Activated effector memory CD4-positive, alpha-beta T cell treated with Interleukin-2 at 50 U/mL for 16 hours (primary cell): Measurements from ENCODE around the gene PARD6G.

Experiments
- DNase-seq: peaks from one replicate; pipeline ENCODE4 v3.0.0-alpha.2; 2020

PARD6G gene

DNA sequence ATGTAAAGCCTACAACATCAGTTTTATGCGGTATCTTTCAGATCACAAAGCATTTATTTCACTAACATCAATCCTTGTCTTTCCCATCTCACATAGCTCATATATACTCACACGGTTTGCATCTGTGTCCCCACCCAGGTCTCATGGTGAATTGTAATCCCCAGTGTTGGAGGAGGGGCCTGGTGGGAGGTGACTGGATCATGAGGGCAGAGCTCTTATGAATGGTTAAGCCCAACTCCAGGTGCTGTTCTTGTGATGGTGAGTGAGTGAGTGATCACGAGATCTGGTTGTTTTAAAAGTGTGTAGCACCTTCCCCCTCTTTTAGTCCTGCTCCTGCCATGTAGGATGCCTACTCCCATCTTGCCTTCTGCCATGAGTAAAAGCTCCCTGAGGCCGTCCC, 42.0 kb downstream of the PARD6G start:
- no peak for DNase-seq

DNA sequence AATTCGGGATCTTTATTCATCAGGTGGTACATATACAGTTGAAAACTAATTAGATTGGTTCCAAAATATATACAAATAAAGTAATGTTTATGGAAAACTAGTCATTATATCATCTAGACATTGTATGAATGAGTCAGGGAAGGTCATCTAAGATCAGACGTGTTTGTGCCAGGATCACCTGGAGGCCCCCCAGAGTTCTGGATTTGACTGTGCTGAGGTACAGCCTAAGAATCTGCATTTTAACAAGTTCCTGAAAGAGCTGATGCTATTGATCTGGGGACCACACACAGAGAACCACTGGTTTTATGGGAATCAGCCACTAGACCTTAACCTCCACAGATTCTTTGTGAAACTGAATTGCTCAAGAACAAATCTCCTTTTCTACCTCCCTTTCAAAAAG, 43.2 kb downstream of the PARD6G start:
- DNase-seq, result no peak

DNA sequence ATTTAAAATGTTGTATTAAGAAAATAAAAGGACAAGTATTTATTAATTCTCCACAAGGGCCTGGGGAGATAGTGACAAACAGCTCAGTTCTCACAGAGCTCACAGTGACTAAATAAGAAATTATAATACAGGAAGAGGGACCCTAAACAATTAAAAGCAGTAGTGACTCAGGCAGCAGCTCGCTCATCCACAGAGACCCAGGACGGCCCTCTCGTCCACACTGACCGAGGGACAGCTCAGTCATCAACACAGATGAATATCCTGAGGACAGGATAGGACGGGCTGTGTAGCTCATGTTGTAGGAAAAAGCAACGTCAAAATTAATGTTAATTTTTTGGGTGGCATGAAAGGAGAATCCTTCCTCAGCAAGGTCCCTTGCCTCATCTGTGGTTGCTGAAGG, 44.1 kb downstream of the PARD6G start:
- DNase-seq, result no peak

DNA sequence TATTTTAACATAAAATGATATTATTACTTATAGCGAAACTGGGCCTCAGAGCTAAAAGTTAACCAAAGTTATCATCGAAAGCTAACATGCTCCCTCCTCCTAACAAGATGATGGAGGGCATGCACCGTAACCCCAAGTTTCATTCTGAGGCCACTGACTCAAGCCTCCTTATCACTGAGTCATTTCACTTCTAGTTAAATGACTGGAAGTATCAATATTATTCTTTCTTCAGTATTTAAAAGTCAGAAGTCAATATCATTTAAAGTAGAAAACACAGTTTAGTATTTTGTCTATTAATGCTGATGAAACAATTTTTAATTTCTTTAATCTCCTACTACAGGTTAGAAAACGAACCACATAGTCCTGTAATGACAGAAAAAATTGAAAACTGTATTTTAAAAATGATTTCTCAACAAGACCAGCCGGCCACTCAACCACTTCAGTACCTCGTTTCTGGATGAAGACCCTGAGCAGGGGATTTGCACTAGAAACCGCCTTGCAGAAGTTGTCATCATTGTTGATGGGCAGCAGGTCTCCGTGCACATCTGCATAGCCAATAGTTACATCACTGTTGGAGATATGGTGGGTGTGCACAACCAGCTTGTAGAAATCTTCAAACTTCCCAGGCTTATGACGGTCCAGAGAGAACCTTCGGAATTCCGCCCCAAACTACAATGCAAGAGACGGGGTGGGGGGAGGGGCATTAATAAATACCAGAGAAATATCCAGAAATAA, 44.9 kb downstream of the PARD6G start:
- no peak for DNase-seq

DNA sequence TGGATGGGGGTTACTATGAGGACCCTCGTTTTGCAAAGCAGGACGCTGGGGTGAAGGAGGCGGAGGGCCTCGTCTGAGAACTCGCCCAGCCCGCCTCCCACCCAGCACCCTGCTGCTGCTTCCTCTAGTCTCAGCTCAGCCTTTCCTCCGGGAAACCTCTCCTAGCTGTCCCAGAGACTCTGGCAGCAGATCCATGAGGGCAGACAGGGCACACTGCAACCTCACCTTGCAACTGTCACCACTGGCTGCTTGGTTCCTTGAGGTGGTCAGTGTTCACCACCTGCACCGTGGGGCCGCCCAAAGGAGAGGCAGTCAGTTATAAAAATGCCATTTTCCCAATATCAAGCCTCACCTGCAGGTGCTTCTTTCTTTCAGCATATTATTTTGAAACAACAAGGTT, 45.6 kb downstream of the PARD6G start:
- DNase-seq, result no peak

DNA sequence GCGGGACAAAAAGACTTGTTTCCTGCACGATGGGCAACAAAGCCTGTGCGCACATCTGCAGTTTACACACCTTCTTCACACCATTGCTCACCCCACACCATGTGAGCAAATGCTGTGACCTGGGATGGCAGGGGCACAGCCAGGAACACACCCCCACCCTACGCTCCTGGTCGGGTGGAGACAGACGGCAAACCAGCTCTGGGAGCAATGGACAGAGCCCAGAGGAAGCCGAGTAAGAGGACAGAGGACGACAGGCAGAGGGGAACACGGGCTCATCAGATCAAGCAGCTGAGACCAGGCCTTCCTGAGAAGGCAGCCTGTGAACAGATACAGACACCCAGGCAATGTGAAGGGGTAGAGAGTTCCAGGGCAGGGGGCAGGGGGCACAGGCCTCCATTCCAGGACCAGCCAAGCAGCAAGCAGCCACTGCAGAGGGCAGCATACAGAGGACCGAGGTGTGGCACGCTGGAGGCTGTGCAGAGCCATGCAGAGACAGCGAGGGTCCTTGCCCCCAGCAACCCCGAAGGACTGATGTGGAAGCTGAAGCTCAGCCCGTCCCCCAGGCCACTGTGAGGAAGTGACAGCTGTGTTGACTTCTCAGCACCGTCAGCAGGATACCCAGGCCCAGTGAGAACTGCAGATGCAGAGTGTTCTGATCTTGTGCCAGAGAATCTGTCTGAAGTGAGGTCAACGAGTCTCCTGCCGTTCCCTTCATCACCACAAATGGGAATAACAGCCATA, 46.2 kb downstream of the PARD6G start:
- no peak for DNase-seq

DNA sequence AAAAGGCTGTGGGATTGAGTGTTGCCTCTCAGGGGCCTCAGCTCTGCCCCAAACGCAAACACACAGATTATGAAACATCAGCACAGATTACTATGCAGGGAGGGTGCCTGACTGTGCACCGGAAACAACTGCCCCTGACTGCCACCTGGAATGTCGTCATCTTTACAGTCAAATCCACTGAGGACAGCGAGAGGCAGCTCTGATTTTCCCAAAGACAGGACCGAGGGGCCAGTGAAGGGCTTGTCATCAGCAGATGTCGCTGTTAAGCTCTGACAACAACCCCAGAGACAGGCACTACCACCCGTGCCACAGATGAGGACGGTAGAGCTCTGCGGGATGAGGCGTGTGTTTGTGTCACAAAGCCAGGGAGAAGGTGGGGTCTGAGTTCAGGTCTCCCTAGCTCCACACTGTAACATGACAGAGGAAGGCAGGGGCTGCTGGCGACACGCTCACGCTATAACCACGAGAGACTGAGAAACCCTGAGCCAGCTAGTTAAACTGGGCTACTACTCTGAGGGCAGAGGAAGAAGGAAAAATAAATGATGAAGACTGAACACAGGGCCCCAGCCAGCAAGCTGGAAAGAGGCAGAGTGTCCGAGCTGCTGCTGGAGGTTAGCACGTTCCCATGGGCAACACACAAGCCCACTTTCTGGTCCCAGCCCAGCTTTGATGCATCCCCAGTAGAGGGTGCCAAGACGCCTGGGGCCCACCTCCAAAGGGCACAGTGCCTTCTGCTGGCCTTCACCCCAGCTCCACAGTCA, 47.0 kb downstream of the PARD6G start:
- DNase-seq, result no peak

DNA sequence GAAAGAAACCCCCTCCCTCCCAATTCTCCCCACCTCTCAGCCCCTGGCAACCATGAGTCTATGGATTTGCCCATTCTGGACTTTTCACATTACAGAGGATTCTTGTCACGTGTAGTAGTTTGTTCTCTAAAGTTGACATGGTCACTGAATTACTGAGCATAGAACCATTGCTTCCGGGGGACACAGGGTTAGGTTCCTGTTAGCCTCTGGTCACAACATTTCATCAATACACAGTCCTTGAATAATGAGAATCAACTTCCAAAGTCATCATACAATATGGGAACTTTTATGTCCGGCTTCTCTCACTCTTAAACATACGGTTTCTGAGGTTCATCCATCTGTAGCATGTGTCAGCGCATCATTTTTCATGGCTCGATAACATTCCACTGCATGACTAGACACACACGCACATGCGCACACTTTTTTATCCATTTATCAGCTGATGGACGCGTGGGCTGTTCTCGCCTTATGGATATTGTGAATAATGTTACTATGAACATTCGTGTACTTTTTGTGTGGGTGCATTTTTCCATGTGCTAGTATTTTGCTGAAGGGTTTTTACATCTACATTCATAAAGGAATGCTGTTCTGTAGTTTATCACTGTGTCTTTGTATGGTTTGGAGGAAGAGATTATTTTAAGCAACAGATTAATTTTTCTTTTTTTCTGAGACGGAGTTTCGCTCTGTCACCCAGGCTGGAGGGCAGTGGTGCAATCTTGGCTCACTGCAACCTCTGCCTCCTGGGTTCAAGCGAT, 48.1 kb downstream of the PARD6G start:
- no peak for DNase-seq

DNA sequence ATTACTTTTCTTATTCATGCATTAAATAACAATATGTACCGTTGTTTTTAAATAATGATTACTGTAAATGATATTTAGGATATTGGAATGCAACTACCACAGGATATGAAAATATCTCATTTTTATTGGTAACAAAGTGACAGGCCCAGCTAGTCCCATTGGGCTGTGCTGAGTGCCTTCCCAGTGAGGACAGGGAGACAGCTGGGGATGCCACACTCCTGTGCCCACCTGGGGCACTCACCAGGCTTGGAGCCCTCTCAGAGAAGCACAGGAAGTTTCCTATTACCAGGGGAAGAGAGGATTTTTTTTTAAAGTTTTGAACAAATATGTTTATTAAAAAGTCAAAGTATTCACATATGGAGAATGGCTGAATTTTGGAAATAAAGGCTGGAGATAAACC, 48.9 kb downstream of the PARD6G start:
- DNase-seq, result no peak

DNA sequence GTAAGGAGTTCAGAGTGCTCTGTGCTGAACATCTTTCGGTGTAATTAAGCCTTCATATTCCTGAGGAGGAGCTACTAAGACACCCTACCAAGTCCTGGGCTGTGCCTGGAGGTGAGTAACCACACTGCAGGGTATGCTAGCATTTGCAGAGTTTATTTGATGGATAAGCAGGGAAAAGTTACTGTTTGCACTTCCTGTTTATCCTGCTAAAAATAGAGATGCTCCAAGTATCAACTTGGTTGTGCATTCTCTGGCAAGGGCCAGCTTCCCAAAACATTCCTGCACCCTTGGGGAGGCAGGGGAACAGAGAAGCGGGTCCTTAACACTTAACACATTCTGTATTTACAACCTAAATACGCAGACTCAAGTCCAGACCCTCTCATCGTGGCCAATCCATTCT, 49.8 kb downstream of the PARD6G start:
- DNase-seq, result no peak

DNA sequence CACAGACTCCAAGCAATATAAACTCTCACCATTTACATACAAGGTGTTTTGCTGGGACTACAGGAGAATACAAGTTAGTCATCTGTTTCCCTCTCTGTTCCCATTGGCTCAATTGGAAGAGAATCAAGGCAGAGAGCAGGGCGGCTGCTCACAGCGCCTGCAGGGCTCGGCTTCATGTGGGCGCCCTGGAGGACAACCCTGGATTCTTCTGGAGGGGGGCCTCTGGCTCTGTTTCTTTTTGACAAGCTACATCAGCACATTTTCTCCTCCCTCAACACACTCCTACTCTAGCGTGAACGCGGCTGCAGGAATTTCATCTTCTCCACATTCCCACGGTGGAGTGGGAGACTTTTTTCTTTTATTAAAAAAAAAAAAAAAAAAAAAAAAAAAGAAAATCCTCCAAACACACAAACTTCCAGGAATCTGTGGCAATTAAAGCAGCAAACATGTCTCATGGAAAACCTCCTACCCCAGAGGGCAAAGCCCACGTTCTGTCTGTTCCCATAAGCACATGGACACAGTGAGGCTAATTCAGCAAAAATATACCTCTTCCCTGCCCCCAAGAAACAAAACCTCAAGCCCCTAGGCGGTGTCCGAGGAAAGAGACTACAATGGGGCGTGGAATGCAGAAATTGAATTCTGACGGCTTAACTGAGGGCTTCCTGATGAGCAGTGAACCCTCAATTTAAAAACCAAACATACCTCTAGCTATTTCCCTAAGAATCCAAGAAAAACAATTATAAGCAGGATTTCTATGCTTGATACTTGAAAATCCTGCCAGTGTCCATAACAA, 50.6 kb downstream of the PARD6G start:
- no peak for DNase-seq

DNA sequence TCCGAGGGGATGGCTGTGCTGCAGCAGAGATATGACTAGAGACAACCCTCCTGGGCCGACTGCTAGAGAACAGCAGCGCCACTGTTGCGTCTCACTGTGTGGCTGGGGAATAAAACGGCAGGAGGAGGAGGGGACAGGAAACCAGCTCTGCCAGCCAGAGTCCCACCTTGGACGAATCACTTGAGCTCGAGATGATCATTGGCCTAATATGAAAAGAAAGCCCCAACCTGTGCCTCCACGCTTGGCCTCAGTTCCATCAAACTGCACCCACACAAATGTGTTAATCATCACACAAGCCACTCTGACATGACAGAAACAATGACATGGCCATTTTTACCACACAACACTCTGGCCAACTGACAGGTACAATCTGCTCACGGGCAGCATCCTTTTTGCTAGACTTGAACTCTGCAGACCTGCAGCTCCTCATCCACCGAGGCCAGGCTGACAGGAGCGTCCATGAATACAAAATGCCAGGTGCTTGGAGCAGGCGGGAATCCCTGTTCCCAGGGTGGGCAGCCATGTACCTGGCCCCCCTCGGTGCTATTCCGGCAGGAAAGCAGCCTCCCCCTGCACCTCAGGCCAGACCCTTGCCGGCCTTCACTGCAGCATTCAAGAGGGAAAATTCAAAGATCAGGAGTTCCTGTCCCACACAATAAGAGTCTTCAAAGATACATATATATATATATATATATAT, 52.3 kb downstream of the PARD6G start:
- no peak for DNase-seq

DNA sequence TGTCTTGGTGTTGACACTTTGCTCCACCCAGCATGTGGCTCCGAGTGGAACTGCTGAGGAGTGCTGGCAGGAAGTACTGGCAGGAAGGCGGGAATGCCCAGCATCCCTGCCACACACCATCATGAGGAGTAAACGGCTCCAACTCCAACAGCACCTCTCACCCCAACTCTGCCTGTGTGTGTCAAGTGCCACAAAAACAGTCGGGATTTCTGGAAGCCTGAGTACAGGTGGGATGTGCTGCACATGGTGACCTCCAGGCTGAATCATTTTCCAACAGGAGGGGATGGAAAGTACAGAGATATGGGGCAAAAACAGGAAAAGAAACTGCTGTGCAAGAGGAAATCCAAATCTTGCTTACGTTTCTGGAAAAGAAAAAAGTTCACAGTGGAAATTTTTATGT, 53.6 kb downstream of the PARD6G start:
- DNase-seq, result no peak

DNA sequence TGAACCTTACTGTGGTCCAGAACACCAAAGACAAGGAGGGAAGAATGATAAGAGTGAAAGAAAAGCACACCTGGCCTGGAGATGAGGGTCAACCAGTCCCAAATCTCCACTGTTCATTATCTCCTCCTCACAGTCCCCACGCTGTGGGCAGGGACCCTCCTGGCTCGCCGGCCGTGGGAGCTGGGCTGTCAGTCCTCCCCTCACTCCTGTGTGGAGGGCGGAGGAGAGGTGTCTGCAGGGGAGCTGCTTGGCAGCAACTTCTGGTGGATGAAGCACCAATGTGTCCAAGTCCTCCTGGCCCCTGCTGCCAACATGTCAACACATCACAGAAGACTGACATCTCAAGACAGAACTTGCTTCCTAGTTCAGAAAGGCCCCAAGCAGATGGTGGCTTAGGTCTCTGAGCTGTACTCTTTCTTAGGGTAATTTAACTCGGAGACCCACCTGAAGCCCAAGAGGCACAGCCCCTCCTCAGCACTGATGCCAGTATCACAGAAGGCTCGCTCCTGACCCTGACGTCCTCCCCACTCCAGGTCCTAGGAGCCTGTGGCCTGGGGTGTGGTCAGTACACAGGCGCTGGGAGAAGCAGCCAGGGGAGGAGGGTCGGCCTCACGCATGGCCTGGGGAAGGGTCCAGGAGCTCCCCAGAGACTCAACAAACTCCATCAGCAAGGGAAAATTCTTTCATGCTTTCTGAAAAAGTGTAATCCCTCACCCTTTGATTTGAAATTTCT, 54.5 kb downstream of the PARD6G start:
- DNase-seq, result no peak

DNA sequence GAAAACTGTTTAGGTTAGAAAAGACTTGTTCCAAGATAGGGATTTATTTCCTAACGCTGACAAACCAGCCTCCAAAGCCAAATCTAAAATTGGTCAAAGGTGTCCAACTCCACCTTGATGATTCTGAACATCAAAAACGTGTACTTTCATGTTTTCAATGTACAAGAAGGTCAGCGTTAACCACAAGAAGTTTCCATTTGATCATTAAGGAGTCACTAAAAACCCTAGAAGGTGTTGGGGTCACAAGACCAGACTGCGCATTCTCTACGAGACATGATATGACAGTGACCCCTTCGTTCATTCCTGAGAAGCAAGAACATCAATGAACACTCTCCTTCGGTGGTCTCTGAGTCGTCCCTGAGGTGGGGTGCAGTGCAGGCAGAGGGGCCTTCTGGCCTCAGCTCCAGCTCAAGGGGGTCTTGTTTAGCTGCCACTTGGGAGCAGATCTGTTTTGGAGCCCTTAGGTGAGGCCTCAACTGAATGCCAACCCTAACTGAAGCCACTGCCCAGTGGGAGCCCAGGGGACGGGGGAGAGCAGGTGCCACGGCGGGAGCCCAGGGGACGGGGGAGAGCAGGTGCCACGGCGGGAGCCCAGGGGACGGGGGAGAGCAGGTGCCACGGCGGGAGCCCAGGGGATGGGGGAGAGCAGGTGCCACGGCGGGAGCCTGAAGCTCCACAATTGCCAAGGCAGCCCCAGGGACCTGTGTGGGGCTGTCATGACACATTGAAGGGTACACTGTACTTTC, 55.2 kb downstream of the PARD6G start:
- DNase-seq, result no peak

DNA sequence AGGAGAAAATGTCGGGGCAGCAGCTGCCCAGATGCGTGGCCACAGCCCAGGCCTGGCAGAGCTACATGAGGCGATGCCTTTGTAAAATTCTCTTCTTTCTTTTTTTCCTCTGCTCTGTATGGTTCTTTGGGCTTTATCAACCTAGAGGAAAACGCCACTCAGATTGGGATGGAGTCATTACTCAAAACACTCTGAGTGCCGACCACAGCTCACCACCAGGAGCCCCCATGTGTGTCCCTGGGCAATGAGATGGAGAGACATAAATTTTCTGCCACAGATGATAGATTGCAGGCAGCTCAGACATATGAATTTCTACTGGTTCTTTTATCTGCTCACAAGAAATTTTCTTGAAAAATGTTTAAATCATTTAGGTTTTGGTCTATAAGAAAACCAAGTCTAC, 56.0 kb downstream of the PARD6G start:
- DNase-seq, result no peak

DNA sequence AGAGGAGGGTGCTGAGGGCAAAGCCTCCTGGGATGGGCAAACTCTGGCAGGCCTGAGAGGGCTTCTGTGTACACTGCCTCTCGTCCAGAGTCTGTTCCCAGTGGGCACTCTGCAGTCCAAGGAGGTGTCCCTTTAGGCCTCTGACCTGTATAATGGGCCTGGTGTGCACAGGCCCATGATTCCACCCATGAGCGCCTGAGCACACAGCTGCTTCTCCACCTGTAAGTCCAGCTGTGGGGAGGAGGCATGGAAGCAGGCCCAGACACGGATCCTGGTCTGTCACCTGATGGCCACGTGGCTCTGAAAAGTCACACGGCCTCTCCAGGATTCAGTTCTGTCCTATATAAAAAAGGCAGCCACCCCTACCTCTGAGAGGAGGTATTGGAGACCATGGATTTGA, 57.0 kb downstream of the PARD6G start:
- DNase-seq, result no peak

DNA sequence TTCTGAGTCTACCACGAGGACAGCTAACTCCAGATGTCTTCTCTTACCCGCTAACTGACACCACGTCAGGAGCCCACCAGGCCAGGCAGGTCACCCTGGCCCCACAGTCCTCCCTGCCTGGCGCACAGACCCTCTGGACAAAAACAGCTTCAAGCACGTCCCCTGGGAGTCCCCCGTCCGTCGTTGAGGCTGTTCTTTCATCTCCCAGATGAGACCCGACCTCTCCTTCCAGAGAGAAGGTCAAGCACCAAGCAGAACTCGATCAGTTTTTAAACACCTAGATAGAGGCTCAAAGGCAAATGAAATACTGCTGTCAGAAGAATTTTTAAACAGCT, 57.8 kb downstream of the PARD6G start:
- DNase-seq, result no peak

DNA sequence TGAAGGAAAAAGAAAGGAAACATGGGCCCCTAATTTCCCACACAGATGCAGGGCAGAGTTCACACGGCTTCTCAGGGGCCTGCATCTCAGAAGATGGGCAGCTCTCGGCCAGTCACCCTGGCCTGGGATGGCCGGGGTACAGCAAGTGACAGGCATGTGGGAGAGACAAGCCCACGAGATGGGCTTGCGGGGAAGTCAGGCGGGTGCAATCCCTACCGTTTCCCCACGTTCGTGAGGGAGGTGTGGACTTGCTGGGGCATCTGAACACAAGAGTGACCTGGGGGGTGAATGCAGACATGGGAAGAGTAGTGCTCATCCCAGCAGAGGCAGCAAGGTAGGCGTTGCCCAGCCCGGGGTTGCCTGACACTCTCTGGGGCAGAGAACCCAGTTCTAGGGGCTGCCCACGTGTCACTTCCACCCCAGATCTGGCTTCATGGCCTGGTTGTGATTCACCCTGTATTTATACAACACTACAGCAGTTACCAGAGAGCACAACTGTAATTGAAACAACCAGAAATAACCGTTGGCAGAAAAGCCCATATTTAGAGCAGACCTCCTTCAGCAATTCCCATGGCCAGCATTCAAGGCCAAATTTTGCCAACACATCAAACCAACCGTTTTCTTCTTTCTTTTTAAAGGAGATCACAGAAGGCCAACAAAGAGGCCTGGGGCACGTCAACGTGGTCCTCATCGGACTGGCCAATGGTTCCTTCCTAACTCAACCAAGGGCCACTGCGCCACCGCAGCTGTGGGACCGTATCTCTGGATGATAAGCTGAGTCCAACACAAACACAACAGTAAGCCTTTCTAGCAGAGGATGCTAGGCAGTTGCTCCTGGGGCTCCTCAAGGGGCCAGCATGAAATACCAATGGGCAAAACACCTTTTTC, 58.4 kb downstream of the PARD6G start:
- no peak for DNase-seq
